Progenitor cell of endocrine pancreas (in vitro differentiated cells): ENCODE data around the gene ADO. TPM values are rescaled to one million over a fixed set of nuclear protein-coding genes. Genes with fewer than 3 reads are reported as not detected.

Experiments used
- DNase-seq: peaks from one replicate; pipeline ENCODE4 v3.0.0; 2021; ENCODE audit warnings: low spot score; ENCODE audit not compliant: unreplicated experiment
- H3K27ac Mint-ChIP-seq: 2 replicates; pipeline ENCODE4 v1.8.0; 2021; ENCODE audit warnings: mild to moderate bottlenecking, moderate library complexity, mixed read lengths
- H3K27me3 Mint-ChIP-seq: 2 replicates; pipeline ENCODE4 v1.8.0; 2021; ENCODE audit warnings: mixed read lengths
- H3K36me3 Mint-ChIP-seq: 2 replicates; pipeline ENCODE4 v1.8.0; 2022; ENCODE audit warnings: mixed read lengths; ENCODE audit not compliant: insufficient read depth
- H3K4me1 Mint-ChIP-seq: 2 replicates; pipeline ENCODE4 v1.8.0; 2021; ENCODE audit warnings: low read depth, mixed read lengths
- H3K4me3 Mint-ChIP-seq: 2 replicates; pipeline ENCODE4 v1.8.0; 2021; ENCODE audit warnings: low read depth, mild to moderate bottlenecking, moderate library complexity, mixed read lengths
- H3K9me3 Mint-ChIP-seq: 2 replicates; pipeline ENCODE4 v1.8.0; 2021; ENCODE audit warnings: low read depth, mixed read lengths
- total RNA-seq: library from RNA; stranded (reverse); gene quantifications from 2 replicates; pipeline ENCODE4 v1.2.1, GENCODE V29; 2021
- TF ChIP-seq, protein P1 (sequence below): fragments of 200-600 bp; sonication (generic); IDR thresholded peaks from one replicate; pipeline ENCODE4 v1.5.0; 2021; ENCODE audit warnings: antibody characterized with exemption, mild to moderate bottlenecking; ENCODE audit not compliant: unreplicated experiment

Gene ADO
- total RNA-seq, 1 donor from 2014 or later, result 22.9 TPM

DNA sequence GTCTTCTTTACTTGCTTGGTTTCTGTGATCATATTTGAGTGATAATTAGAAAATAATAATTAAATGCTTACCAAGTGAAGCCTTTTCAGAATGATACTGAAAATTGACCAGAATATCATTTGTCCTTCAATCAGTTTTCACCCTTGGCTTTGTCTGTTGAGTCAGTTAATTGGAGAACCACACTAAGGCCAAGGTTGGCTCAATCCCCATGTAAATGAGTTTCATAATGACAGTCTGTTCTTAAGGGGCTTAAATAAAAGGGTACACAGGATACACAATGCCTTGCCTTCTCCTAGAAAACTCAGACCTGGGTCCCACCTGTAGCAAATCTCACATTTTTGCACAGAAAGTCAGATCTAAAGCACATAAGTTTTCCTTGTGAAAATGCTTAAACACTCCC is 42.9 kb downstream of the ADO start:
- Mint-ChIP-seq H3K4me3 (no peak overlapping the region), H3K9me3 (peaks cover 6% of the 10 kb centered on the region), H3K36me3 (no peaks in the 10 kb centered on the region), H3K4me1 (peaks cover 2% of the 10 kb centered on the region), H3K27ac (no peak overlapping the region), H3K27me3 (peaks cover 4% of the 10 kb centered on the region)
- TF ChIP-seq, protein P1, sequence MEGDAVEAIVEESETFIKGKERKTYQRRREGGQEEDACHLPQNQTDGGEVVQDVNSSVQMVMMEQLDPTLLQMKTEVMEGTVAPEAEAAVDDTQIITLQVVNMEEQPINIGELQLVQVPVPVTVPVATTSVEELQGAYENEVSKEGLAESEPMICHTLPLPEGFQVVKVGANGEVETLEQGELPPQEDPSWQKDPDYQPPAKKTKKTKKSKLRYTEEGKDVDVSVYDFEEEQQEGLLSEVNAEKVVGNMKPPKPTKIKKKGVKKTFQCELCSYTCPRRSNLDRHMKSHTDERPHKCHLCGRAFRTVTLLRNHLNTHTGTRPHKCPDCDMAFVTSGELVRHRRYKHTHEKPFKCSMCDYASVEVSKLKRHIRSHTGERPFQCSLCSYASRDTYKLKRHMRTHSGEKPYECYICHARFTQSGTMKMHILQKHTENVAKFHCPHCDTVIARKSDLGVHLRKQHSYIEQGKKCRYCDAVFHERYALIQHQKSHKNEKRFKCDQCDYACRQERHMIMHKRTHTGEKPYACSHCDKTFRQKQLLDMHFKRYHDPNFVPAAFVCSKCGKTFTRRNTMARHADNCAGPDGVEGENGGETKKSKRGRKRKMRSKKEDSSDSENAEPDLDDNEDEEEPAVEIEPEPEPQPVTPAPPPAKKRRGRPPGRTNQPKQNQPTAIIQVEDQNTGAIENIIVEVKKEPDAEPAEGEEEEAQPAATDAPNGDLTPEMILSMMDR, result no peak
- DNase-seq, result no peak

DNA sequence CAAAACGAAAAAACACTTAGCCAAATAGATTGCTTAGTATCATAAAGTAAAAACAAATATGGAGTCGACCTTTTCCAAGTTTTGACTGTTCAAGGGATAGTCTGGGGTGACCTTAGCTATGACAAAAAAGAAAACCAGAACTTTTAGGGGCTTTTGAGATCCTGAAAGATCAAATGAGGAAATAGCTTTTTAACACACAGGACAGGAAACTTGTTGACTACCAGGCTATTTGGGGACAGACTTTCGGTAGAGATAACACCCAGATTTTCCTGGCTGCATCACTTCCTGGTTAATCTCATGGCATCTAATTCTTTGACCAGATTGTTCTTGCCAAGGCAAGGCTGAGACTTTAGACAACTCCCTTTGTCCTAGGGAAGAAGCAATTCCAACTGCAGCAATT is 46.1 kb downstream of the ADO start:
- H3K36me3 Mint-ChIP-seq, result no peaks in the 10 kb centered on the region
- no peaks in the 10 kb centered on the region for H3K4me1 Mint-ChIP-seq
- TF ChIP-seq, protein P1, result no peak
- no peak overlapping the region for H3K27ac Mint-ChIP-seq
- peaks cover 6% of the 10 kb centered on the region for H3K9me3 Mint-ChIP-seq
- DNase-seq, result no peak
- peaks cover 4% of the 10 kb centered on the region for H3K27me3 Mint-ChIP-seq
- no peak overlapping the region for H3K4me3 Mint-ChIP-seq

DNA sequence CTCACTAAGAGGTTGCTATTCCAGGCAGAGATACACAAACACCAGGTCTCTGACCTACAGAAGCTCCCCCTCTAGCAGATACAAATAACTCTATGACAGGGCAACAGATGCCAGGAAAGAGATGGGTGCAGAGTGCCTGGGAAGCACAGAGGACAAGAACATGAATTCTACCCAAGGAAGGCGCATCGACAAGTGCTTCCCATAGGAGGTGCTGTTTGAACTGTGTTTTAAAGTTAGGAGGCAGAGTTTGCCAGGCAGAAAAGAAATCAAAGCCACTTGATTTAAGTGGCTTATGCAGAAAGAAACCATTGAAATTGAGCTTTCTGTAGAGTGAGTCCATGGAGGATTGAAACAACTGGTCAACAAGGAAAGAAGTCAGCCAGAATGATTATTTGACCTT is 46.9 kb downstream of the ADO start:
- H3K9me3 Mint-ChIP-seq, result peaks cover 6% of the 10 kb centered on the region
- TF ChIP-seq, protein P1, result peak; percentile 26
- H3K4me3 Mint-ChIP-seq, result no peak overlapping the region
- no peak for DNase-seq
- H3K27ac Mint-ChIP-seq, result no peak overlapping the region
- H3K27me3 Mint-ChIP-seq, result peaks cover 4% of the 10 kb centered on the region
- H3K36me3 Mint-ChIP-seq, result no peaks in the 10 kb centered on the region
- no peaks in the 10 kb centered on the region for H3K4me1 Mint-ChIP-seq

DNA sequence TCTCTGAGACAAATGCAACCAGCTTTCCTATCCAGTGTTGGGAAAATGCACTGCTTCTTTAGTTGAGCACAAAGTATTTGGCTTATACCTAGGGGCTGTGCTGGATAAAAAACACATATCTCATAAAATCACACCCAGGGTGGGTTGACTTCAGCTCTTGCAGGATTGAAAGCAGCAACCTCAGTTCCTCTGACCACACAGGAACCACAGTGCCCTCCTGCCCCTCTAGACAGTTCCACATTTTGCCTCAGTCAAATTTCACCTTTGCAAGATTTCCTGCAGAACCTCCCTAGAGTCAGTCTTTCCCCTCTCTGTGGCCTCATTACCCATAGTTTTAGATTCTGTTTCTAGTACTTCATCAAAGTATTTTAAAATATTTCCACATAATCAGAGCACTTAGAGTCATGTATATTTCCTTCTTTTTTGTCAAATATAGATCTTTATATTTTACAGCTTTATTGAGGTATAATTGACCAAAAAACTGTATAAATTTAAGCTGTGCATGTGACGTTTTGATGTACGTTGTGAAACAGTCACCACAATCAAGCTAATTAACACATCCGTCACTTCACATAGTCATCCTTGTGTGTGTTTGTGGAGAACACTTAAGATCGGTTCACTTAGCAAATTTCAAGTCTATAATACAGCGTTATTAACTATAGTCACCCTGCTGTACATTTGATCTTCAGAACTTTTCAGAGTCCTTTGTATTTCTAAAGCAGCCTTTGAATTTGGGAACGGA is 48.6 kb downstream of the ADO start:
- Mint-ChIP-seq H3K27me3 (peaks cover 4% of the 10 kb centered on the region), H3K4me1 (no peaks in the 10 kb centered on the region), H3K9me3 (no peaks in the 10 kb centered on the region), H3K36me3 (no peaks in the 10 kb centered on the region), H3K4me3 (no peak overlapping the region), H3K27ac (no peak overlapping the region)
- TF ChIP-seq, protein P1, result no peak
- DNase-seq, result no peak

DNA sequence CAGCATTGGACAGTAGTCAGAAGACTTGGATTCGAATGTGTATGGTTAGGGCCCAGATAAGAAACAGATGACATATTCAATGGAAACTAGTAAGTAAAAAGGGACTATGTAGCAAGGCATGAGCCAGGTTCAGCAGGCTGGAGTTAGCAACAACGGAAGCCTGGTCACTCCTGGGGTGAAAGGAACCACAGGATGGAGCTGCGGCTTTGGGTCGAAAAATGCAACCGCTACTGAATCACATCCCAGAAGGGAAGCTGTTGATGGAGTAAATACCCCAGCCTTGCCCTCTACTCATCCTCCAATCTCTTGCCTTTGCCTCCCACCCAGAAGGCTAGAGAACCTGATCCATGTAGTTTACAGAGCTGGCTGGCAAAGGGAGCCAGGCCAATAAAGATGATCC is 49.2 kb downstream of the ADO start:
- DNase-seq, result no peak
- no peaks in the 10 kb centered on the region for H3K9me3 Mint-ChIP-seq
- H3K4me1 Mint-ChIP-seq, result no peaks in the 10 kb centered on the region
- TF ChIP-seq, protein P1, result no peak
- H3K27ac Mint-ChIP-seq, result no peak overlapping the region
- H3K4me3 Mint-ChIP-seq, result no peak overlapping the region
- H3K27me3 Mint-ChIP-seq, result peaks cover 4% of the 10 kb centered on the region
- H3K36me3 Mint-ChIP-seq, result no peaks in the 10 kb centered on the region
